ENCODE results near the gene SLC2A6.

Gene SLC2A6

GRCh38 chr9:133476036-133476931 is 2.6 kb downstream of the SLC2A6 start:
- no peak for DNase-seq

- DNase-seq: no peak
Measured at GRCh38 chr9:133475292-133476012, 3.4 kb downstream of the SLC2A6 start.

- DNase-seq: no peak
Measured at GRCh38 chr9:133474853-133475252, 4.0 kb downstream of the SLC2A6 start.

GRCh38 chr9:133474215-133474614 is 4.7 kb downstream of the SLC2A6 start:
- no peak for DNase-seq

DNA sequence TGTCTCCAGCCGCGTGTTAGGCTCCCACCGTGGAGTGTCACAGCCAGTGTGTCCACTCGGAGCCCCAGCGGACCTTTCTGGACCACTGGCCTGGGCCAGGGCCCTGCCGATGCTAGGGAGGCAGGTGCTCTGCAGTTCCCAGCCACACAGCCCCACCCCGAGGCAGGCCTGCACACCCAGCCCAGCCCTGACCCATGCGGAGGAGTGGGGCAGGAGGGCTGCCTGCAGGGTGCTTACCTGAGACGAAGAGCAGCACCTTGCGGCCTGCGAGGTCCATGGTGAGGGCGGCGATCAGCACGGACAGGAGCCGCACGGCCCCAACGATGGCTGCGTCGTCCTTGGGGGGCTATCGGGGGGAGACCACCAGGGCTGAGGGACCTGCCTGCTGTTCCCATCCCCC is 5.2 kb downstream of the SLC2A6 start:
- DNase-seq: no peak

- DNase-seq: no peak
Measured at GRCh38 chr9:133472753-133473378, 6.0 kb downstream of the SLC2A6 start.

DNA sequence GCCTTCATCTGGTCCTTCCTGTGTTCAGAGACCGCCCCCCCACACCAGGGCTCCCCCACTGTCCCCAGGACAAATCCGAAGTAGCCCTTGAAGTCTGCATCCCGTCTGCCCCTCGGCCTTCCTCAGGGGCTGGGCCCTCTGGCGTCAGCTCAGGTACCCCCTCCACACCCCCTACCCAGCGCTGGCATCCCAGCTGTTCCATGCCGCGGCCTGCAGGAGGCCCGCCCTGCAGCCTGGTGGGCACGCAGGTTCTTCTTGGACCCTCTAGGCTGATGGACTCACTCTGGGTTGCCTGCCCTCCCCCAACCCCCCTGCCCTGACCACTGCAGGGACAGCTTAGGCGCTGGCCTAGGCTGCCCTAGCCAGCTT is 6.6 kb downstream of the SLC2A6 start:
- no peak for DNase-seq

GRCh38 chr9:133471551-133472276 is 7.2 kb downstream of the SLC2A6 start:
- no peak for DNase-seq

- DNase-seq: no peak
Measured at GRCh38 chr9:133470988-133471387, 7.9 kb downstream of the SLC2A6 start.

- no peak for DNase-seq
Measured at GRCh38 chr9:133470427-133470924, 8.4 kb downstream of the SLC2A6 start.

DNA sequence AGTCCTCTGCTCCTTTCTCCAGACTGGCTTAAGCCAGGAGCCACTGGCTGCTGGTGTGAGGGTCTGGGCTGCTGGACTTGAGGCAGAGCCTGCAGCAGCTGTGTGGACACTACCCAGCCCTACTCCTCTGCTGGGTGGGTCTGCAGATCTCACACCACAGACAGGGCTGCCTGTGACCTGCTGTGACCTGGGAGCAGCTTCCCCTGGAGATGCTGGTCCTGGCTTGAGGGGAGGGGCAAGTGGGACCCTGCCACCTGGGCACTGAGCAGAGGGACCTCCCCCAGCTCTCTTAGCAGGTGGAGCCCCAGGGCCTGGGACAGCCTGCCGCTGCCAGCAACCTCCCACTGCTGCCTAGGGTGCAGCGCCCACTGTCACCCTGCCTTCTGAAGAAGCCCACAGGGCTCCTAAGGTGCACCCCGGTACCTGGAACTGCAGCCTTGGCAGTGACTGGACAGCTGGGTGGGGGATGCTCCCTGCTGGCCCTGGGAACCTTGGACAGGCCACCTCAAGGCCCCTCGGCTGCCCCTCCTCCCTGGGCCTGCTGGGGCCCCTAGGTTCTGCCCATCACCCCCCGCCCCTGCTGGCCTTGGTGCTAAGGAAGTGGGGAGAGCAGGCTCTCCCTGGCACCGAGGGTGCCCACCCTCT is 10.0 kb downstream of the SLC2A6 start:
- no peak for DNase-seq

DNA sequence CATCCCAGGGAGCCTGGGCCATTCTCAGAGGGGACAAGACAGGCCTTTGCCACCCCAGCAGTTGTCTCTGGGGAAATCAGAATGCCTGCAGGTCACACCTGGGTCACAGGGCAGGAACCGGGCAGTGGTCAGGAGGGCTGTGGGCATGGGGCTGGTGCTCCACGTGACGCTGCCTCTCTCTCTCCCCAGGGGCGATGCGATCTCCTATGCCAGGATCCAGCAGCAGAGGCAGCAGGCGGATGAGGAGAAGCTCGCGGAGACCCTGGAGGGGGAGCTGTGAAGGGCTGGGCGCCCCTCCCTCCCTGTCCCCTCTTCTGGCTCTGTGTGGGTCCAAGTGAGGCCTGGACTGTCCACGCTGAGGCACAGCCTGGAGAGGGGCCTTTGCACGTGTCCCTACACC is 10.5 kb downstream of the SLC2A6 start:
- DNase-seq: no peak

DNA sequence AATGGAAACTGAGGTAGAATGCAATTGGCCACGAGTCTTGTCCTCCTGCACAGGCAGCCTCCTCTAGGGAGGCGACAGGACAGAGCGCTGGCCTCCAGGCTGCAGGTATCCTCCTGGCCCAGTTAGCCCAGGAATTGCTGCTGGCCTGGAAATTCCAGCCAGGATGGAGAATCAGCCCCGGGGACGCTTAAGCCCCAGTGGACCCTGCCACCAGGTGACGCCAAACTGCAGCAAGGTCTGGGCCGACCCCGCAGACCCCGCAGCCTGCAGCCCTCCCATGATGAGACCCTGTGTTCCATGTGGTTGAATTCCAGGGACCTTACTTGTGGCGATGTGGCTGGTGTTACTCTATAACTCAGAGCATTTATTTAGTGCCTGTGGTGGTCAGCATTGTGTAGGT is 11.8 kb downstream of the SLC2A6 start:
- DNase-seq: no peak

GRCh38 chr9:133465984-133466383 is 12.9 kb downstream of the SLC2A6 start:
- no peak for DNase-seq

DNA sequence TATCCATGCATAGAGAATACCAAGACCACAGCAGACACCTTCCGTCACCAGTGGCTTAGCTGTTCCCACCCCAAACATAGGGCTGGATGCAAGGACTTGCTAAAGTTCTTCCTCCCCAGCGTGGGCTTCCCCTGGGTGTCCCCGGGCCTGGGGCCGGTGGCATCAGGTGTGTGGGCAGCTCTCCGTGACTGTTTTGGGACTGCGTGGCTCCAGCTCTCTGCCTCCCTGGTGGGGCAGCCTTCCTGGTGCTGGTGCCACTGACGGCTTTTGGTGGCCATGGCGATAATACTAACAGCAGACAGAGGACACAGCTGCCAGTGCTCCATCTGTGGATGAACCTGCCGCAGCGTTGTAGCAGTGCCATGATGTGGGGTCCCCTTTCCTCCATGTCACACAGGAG is 14.3 kb downstream of the SLC2A6 start:
- no peak for DNase-seq

DNA sequence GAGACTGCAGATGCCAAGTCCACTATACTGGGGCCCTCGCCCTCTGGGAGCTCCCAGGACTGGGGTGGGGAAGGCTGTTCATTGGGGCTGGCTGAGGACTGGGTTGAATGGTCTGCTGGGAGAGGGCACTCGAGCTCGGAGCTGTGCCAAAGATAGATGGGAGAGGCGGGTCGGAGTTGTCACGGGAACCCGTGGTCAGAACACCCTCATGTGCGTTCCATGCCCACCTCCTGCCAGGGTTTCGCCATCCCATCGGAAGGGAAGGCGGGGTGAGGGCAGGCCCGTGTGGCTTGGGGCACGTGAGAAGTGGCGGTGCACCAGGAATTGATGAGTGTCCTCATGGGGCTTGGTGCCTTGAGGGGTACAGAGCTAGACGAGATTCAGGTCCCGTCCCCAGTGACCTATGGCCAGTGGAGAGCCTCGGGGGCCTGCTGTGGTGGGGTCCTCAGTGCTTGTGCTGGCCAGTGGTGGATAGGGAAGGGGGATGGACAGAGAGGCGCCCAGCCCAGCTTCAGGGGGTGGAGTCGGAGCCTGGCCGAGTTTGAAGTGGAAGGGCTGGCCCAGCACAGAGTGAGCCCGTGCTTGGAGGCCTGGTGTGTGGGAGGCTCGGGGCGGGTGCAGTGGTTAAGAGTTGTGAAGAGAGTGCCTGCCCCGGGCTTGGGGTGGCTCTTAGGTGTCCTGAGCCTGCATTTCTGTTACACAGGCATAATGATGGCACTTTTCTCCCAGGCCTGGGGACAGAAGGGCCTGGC is 14.9 kb downstream of the SLC2A6 start:
- DNase-seq: no peak

GRCh38 chr9:133463234-133463863 is 15.6 kb downstream of the SLC2A6 start:
- no peak for DNase-seq

DNA sequence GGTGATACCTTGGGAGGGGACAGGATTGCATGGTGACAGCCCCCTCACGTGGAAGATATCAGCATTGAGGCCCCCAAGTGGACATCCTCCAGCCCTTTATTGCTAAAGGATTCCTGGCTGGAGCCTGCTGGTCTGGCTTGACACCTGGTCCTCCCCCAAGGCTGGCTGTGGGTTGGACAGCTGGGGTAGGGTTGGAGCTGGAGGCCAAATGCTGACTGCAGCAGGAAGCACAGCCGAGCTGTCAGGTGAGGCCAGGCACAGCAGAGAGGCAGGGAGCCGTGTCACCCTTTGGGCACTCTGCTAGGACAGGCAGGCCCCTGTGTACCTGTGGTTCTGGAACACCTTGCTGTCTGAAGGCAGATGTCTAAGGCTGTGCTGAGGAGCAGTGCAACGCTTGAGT is 16.9 kb downstream of the SLC2A6 start:
- no peak for DNase-seq

- DNase-seq: peak; percentile 81
Measured at GRCh38 chr9:133460405-133461175, 18.3 kb downstream of the SLC2A6 start.
